GM20431 (cell line): Measurements from ENCODE around the gene SYNC.
"Not testable (repeated sequence)": the region's sequence is repeated elsewhere in the genome, so short reads cannot be mapped to it uniquely, and the experiment has no call there.

Experiments used
- in situ Hi-C: fragments of 300-500 bp; cut with MseI, MboI; formaldehyde crosslinking; loops from one replicate; pipeline ENCODE4 v1.15.0; 2020; ENCODE audit warnings: low sequenced_read_pairs; ENCODE audit not compliant: unreplicated experiment

SYNC gene

GRCh38 chr1:32725615-32725982, 23.0 kb upstream of the SYNC start:
- in situ Hi-C loops = no loop called here

GRCh38 chr1:32724678-32725614, 22.4 kb upstream of the SYNC start:
- in situ Hi-C loops = no loop called here

- in situ Hi-C loops = no loop called here
Measured at GRCh38 chr1:32719681-32720275, 17.2 kb upstream of the SYNC start.

- in situ Hi-C loops = no loop called here
Measured at GRCh38 chr1:32718527-32718926, 16.0 kb upstream of the SYNC start.

GRCh38 chr1:32718036-32718435, 15.5 kb upstream of the SYNC start:
- in situ Hi-C loops = no loop called here

GRCh38 chr1:32717503-32717902, 14.9 kb upstream of the SYNC start:
- in situ Hi-C loops = no loop called here

- in situ Hi-C loops = no loop called here
Measured at GRCh38 chr1:32716312-32717148, 14.0 kb upstream of the SYNC start.

- in situ Hi-C loops = no loop called here
Measured at GRCh38 chr1:32715901-32716311, 13.3 kb upstream of the SYNC start.

- in situ Hi-C loops = no loop called here
Measured at GRCh38 chr1:32714277-32714676, 11.7 kb upstream of the SYNC start.

GRCh38 chr1:32713081-32713480, 10.5 kb upstream of the SYNC start:
- in situ Hi-C loops = no loop called here

GRCh38 chr1:32711221-32711620, 8.7 kb upstream of the SYNC start:
- in situ Hi-C loops = not testable (repeated sequence)

GRCh38 chr1:32709476-32709875, 6.9 kb upstream of the SYNC start:
- in situ Hi-C loops = no loop called here

- in situ Hi-C loops = no loop called here
Measured at GRCh38 chr1:32709075-32709474, 6.5 kb upstream of the SYNC start.

GRCh38 chr1:32706491-32706890, 3.9 kb upstream of the SYNC start:
- in situ Hi-C loops = no loop called here

GRCh38 chr1:32705516-32705915, 2.9 kb upstream of the SYNC start:
- in situ Hi-C loops = no loop called here

- in situ Hi-C loops = no loop called here
Measured at GRCh38 chr1:32703479-32704291, 1.1 kb upstream of the SYNC start.

- in situ Hi-C loops = no loop called here
Measured at GRCh38 chr1:32701951-32702598, 495 bp downstream of the SYNC start.

GRCh38 chr1:32701421-32701911, 1.1 kb downstream of the SYNC start:
- in situ Hi-C loops = no loop called here

- in situ Hi-C loops = not testable (repeated sequence)
Measured at GRCh38 chr1:32696996-32697395, 5.6 kb downstream of the SYNC start.
